GM19043 (cell line): ENCODE data around the gene ARID4B.
A peak's percentile ranks its signal among the peaks of the same experiment; 100 is the strongest.
"Not testable (repeated sequence)": the region's sequence is repeated elsewhere in the genome, so short reads cannot be mapped to it uniquely, and the experiment has no call there.

ENCODE experiments used
- ATAC-seq: cut with Tn5 transposase; IDR thresholded peaks from one replicate; pipeline ENCODE4 v1.9.1; 2021; ENCODE audit warnings: low read depth; ENCODE audit not compliant: unreplicated experiment

Gene ARID4B

GRCh38 chr1:235329139-235329902 lies 1.3 kb upstream of the ARID4B start:
- ATAC-seq, result peak; percentile 22

- peak; percentile 62 for ATAC-seq
These were observed 526 bp upstream of the ARID4B start, which contains the start of gene GGPS1 for GRCh38 chr1:235328271-235329138. GGPS1 (plus strand) TSS chr1:235328570; CDS start chr1:235335265, 6,695 bp downstream.

GRCh38 chr1:235326719-235327558 lies 1.0 kb downstream of the ARID4B start:
- ATAC-seq, result no peak

GRCh38 chr1:235325854-235326253 lies 2.1 kb downstream of the ARID4B start:
- ATAC-seq, result no peak

- ATAC-seq, result no peak
These were observed 2.8 kb downstream of the ARID4B start for GRCh38 chr1:235325139-235325538.

- ATAC-seq, result no peak
These were observed 3.7 kb downstream of the ARID4B start for GRCh38 chr1:235324296-235324695.

GRCh38 chr1:235320521-235321179 lies 7.3 kb downstream of the ARID4B start:
- ATAC-seq, result no peak

GRCh38 chr1:235319255-235319654 lies 8.7 kb downstream of the ARID4B start:
- ATAC-seq, result no peak

GRCh38 chr1:235317168-235317567 lies 10.8 kb downstream of the ARID4B start:
- ATAC-seq, result no peak

GRCh38 chr1:235315735-235316134 lies 12.2 kb downstream of the ARID4B start:
- ATAC-seq, result no peak

- no peak for ATAC-seq
These were observed 12.8 kb downstream of the ARID4B start for GRCh38 chr1:235315173-235315572.

GRCh38 chr1:235313931-235314678 lies 13.9 kb downstream of the ARID4B start:
- no peak for ATAC-seq

GRCh38 chr1:235313262-235313661 lies 14.7 kb downstream of the ARID4B start:
- no peak for ATAC-seq

GRCh38 chr1:235309206-235309605 lies 18.8 kb downstream of the ARID4B start:
- ATAC-seq, result not testable (repeated sequence)

- no peak for ATAC-seq
These were observed 20.5 kb downstream of the ARID4B start for GRCh38 chr1:235307158-235308124.

- no peak for ATAC-seq
These were observed 23.2 kb downstream of the ARID4B start for GRCh38 chr1:235304549-235305451.

- ATAC-seq, result no peak
These were observed 25.8 kb downstream of the ARID4B start for GRCh38 chr1:235302143-235302542.
